Fibroblast of pulmonary artery (primary cell): ENCODE results near the gene ANO6.
A peak's percentile ranks its signal among the peaks of the same experiment; 100 is the strongest.

Experiments
- DNase-seq: peaks from one replicate; pipeline ENCODE4 v3.0.0-alpha.2; 2010; ENCODE audit warnings: low read depth
- H3K4me3 ChIP-seq: replicated peaks from 2 replicates; pipeline ENCODE4 v1.5.1; 2011; ENCODE audit warnings: low read depth, mild to moderate bottlenecking, control low read depth, low read length, moderate library complexity
- CTCF ChIP-seq: IDR thresholded peaks from 2 replicates; pipeline ENCODE4 v1.5.1; 2011; ENCODE audit warnings: mild to moderate bottlenecking, control low read depth, low read length, inconsistent platforms; ENCODE audit errors: missing control alignments

The ANO6 gene

GRCh38 chr12:45353944-45354343 lies 138.0 kb downstream of the ANO6 start:
- DNase-seq = no peak
- H3K4me3 ChIP-seq = no peak overlapping the region
- no peak for TF ChIP-seq CTCF

- H3K4me3 ChIP-seq = no peak overlapping the region
- TF ChIP-seq CTCF = no peak
- DNase-seq = no peak
Measured at GRCh38 chr12:45354399-45354798, 138.5 kb downstream of the ANO6 start.

- H3K4me3 ChIP-seq = no peak overlapping the region
- no peak for DNase-seq
- TF ChIP-seq CTCF = no peak
Measured at GRCh38 chr12:45355730-45356129, 139.8 kb downstream of the ANO6 start.

- H3K4me3 ChIP-seq = no peak overlapping the region
- no peak for DNase-seq
- TF ChIP-seq CTCF = no peak
Measured at GRCh38 chr12:45356822-45357538, 141.1 kb downstream of the ANO6 start.

- peak; percentile 56 for DNase-seq
- no peak for TF ChIP-seq CTCF
- no peak overlapping the region for H3K4me3 ChIP-seq
Measured at GRCh38 chr12:45357539-45358417, 141.9 kb downstream of the ANO6 start.

GRCh38 chr12:45362291-45362690 lies 146.4 kb downstream of the ANO6 start:
- no peak overlapping the region for H3K4me3 ChIP-seq
- no peak for DNase-seq
- TF ChIP-seq CTCF = no peak
